Stimulated activated naive CD8-positive, alpha-beta T cell treated with anti-CD3 and anti-CD28 coated beads, Interleukin-15, Interleukin-2, amounts not matched to agents 100 U/mL and 50 U/mL, for 24 hours (primary cell): Measurements from ENCODE around the gene SAP25.
A peak's percentile ranks its signal among the peaks of the same experiment; 100 is the strongest.
"Not testable (repeated sequence)": the region's sequence is repeated elsewhere in the genome, so short reads cannot be mapped to it uniquely, and the experiment has no call there.

Experiments
- ATAC-seq: fragments of 150-1000 bp; cut with Tn5 transposase; one replicate; pipeline ENCODE4 v1.10.0; 2021
- DNase-seq: peaks from one replicate; pipeline ENCODE4 v3.0.0; 2021

The SAP25 gene

GRCh38 chr7:100575746-100576383 is 2.2 kb upstream of the SAP25 start:
- ATAC-seq (no peak), DNase-seq (no peak)

DNA sequence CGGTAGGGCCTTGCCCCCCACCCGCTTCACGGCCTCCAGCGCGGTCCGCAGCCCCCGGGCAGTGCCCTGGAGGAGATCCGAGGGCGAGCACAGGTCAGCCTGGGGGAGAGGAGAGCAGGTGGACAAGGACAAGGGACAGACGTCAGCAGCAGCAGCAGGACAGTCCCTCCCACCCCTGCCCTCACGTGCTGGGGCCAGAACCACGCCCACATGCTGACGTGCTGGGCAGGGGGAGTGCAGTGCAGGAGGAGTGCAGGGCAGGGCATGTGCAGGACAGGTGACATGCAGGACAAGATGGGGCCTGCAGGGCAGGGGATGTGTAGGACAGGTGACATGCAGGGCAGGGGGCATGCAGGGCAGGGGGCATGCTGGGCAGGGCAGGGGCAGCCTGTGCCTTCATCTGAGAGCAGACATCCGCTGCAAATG is 1.5 kb upstream of the SAP25 start:
- no peak for DNase-seq
- no peak for ATAC-seq

- ATAC-seq = no peak
- DNase-seq = no peak
Measured at GRCh38 chr7:100574362-100575205, 884 bp upstream of the SAP25 start.

DNA sequence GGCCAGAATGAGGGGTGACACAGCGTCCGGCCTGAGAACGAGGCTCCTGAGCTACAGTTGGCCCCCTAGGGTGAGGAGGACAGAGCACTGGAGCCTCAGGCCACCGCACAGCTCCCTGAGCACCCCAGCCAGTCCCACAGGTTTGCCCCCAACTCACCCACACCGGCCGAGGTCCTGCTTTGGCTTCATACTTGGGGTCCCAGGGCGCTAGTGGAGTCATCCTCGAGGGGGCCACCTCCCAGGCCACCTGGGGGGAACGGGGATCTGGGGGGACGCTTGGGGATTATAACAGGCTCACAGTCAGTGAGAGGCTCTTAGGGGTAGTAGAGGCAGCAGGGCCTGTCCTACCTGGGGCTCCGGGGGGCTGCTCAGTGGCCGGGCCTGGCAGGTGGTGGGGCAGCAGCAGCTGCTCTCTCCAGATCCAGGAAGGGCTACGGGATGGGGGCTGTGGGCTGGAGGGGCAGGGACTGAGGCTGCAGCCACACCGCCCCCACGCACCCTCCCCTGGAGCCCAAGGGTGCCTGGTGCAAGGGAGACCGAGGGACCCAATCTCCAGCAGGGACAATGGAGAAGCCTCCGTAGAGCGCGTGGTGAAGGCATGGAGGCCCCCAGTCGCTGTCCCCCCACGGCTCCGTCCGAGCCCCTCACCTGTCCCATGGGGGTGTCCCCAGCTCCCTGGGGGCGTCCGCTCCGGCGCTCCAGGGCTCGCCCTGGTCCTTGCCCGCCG is 588 bp downstream of the SAP25 start:
- DNase-seq = no peak
- no peak for ATAC-seq

DNA sequence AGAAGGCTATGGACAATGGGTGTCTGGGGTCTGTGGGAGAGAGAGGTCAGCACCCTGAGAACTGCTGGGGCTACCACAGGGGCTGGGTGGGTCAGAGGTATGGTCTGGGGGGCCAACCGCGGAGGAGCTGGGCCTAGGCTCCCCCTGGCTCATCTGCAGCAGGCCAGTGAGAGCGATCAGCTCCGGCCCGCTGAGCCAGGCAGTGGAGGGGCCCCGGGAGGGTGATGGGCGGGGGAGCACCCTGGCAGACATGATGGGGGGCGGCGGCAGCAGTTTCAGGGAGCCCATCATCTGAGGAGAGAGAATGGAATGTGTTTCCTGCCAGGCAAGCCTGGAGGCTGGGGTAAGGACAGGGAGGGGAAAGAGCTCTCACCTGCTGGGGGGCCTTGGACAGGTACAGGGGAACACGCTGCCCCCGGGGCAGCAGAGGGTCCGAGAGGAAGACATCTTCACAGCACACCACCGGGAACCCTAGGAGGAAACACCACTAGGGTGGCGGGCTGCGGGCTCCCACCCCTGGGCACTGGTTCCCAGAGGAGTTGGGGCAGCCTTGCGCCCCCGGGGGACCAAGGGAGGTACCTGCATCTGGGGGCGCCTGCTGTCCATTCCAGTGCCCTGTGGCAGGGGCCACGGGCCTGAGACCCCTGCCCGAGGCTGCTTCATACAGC is 1.3 kb downstream of the SAP25 start:
- no peak for ATAC-seq
- DNase-seq = no peak

DNA sequence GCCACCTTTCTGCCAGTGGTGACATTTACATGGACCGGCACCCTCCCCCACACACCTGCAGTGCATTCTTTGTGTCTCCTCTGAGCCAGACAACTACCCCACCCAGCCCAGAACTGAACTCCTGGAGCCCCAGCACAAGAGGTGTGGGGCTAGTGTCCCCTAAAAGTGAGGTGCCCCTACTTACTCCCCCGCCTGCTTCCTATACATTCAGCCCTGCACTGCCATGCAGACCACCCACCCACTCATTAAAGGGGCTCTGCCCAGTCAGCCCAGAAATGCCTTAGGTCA is 1.9 kb downstream of the SAP25 start:
- no peak for DNase-seq
- no peak for ATAC-seq

DNA sequence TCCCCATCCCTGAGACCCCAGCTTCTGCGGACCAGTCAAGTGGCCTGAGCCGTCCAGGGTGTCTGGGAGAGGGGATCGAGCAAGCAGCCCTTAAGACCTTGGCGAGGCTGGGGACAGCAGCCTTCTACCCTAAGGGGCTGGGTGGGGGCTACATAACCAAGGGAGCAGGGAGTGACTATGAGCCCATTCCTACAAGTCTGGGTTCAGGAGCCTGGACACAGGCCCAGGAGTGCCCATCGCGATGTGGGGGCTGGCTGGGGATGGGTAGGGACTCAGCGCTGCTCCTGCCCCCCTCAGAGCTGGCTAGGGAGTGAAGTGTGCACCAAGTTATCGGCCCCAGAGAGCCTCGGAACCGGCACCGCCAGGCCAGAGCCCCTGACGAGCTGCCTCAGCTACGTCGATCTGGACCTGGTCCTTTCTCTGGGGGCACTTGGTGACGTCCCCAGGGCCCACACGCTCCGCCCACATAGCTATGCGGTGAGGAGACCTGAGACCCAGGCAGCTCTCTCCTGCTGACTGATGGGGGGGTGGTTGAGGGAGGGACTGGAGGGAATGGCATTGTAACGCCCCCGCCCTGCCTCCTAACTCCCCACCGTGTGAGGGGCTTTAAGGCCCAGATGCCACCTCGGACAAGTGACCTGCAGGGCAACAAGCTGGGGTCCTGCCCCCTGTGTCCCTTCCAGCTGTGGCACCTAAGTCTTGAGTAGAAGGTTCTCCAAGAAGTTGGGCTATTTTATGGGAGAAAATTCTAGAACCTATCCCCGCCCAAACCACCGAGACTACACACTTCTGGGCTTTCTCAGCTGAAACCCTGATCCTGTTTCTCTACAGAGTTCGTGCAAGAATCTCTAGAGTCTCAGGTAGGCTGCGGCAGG is 2.5 kb downstream of the SAP25 start:
- ATAC-seq (no peak), DNase-seq (no peak)

GRCh38 chr7:100568896-100569844 is 4.5 kb downstream of the SAP25 start:
- DNase-seq (peak; percentile 69), ATAC-seq (peak; percentile 41)

DNA sequence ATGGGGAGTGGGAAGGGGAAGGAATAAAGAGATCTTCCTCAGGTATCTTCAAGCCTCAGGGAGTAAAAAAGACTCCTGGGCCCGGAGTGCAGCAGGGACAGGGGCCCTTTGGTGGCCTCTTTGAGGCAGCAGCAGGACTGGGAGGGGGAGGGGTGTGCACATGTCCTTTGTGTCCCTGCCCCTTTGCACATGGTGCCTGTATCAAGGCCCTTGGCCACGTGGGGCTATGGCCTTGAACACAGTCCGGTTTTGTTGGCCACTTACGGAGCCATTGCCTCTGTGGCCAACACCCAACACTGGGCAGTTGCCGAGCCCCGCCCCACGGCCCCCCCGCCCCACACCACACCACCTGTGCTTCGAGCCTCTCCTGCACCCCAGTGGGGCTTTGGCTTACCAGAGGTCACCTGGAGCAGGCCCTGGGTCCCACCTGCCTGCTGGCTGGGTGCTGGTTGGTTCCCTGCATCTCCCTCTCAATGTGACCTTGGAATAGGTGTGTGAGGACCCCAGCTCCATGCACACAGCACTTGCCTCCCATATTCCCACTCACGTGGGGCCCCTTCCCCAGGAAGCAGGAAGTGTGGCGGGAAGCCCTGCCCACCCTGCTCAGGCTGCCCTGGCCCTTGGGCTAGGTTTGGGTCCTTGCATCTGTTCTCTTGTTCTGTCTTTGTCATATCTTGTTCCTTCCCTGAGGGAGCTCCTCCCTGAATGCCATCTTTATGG is 5.4 kb downstream of the SAP25 start:
- DNase-seq (no peak), ATAC-seq (no peak)

DNA sequence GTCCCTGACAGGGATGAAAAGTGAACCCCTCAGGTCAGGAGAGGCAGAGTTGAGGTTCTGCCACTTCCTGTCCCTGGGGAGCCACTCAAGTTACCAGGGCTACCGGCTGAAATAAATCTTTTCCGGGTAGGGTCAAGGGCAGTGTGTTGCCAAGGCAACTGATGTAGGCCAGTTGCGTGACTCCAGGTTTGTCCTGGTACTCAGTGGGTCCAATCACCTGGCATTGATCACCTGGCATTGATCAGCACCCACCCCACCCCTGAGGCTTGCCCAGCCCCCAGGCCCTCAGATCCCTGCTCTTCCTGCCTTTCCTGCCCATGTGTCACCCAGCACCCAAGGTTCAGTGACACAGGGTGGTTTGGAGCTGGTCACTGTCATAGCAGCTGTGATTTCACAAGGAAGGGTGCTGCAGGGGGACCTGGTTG is 5.9 kb downstream of the SAP25 start:
- no peak for ATAC-seq
- DNase-seq = no peak

DNA sequence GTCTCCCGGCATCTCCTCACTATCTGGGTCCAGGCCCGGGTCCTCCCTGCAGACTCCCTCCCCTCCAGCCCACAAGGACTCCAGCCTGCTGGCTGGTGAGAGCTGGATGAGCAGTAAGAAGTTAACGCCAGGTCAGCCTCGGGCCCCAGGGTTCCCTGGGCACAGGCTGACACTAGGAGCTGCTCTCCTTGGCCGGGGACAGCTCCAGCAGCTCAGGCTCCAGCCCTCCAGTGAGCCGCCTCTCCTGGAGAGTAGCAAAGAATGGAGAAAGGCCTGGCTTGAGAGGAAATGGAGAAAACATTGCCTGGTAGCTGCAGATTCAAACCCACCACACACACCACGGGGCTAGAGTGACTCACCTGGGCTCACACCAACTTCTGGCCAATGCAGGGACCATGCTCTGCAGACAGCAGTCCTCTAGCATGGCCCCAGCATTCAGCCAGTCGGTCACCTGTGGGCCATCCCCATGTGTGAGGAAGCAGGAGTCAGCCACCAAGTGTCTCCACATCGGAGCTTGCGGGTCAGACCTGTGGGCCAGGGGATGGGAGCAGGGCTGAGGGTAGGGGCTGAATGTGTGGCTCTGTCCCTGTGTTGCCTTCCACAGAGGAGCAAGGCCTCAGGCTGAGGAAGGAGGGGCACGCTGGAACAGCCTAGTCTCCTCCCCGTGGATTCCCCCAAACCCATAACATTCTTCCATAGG is 6.5 kb downstream of the SAP25 start:
- ATAC-seq = no peak
- no peak for DNase-seq

- no peak for DNase-seq
- no peak for ATAC-seq
Measured at GRCh38 chr7:100566018-100566531, 7.6 kb downstream of the SAP25 start.

DNA sequence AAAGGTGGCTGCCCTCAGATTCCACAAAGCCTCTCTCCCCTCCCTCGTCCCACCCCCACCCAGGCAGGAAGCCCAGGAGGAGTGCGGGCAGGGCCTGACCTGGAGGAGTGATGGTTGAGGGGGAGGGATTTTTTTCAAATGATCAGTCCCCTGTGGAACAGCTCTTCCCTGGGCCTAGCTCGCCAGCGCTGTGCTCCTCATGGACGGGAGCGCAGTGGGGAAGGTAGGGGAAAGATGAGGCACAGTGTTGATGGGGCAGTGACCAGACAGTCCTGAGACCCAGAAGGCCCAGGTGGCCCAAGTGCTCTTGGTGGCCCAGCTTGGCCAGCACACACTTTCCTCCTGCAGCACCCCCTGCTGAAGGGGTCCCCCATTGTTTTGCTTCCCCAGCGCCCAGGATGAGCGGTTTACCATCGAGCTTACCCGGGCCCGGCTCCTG is 8.5 kb downstream of the SAP25 start:
- DNase-seq (no peak), ATAC-seq (no peak)

GRCh38 chr7:100564405-100564804 is 9.3 kb downstream of the SAP25 start:
- not testable (repeated sequence) for ATAC-seq, DNase-seq

DNA sequence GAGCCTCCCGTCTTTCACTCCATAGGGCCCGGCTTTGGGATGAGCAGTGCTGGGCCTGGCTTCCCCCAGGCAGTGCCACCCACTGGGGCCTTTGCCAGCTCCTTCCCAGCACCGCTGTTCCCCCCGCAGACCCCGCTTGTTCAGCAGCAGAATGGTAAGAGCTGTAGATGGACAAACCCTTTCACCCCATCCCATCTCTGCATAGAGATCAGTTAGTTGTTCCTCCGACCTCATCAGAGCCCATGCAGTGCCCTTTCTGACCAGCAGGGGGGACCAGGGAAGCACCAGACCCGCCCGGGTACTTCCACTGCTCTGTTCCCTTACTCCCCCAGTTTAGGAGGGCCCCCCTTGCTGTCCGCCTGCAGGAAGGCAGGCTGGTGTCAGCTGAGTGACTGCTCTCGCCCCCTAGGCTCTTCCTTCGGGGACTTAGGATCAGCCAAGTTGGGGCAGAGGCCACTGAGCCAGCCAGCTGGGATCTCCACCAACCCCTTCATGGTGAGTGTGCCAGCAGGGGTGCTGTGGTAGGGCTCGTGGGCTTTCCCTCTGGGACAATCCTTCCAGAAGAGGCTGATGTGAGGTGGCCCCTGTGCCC is 9.8 kb downstream of the SAP25 start:
- peak; percentile 60 for ATAC-seq

GRCh38 chr7:100563100-100563564 is 10.6 kb downstream of the SAP25 start:
- DNase-seq = no peak
- ATAC-seq = no peak

More for the DNA sequence above, 9.8 kb downstream of the SAP25 start:
- DNase-seq = peak; percentile 92

DNA sequence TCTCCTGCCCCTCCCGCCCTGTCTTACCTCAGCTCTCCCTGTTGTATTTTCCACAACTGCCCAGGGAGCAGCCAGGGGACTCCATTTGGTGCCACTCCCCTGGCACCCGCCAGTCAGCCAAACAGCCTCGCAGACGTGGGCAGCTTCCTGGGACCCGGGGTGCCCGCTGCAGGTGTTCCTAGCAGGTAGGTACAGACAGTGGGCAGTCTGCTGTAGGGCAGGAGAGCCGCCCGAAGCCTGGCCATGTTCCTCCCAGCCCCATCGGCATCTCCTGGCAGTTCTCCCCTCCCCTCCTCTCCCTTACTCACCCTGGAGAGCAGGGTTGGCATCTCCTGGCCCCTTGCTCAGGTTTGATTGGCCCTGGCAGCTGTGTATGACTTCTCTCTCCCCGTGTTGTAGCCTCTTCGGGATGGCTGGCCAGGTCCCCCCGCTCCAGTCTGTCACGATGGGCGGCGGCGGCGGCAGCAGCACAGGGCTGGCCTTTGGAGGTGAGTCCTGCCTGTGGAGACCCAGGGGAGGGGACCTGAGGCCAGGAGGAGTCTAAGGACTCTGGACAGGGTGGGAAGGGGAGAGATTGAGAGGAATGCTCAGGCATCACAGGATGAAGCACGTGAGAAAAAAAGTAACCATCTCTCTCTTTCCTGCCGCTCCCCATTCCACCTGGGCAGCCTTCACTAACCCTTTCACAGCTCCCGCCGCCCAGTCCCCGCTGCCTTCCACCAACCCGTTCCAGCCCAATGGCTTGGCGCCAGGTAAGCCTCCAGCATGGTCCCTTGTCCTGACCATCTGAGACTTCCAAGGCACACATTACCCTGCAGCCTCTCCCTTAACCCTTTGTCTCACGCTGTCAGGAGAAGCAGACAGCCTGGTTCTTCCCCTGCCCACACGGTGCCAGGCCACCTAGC is 11.3 kb downstream of the SAP25 start:
- DNase-seq (no peak), ATAC-seq (no peak)
